ENCODE measurements around the gene NR3C1.
"Not testable (repeated sequence)": the region's sequence is repeated elsewhere in the genome, so short reads cannot be mapped to it uniquely, and the experiment has no call there.

DNA sequence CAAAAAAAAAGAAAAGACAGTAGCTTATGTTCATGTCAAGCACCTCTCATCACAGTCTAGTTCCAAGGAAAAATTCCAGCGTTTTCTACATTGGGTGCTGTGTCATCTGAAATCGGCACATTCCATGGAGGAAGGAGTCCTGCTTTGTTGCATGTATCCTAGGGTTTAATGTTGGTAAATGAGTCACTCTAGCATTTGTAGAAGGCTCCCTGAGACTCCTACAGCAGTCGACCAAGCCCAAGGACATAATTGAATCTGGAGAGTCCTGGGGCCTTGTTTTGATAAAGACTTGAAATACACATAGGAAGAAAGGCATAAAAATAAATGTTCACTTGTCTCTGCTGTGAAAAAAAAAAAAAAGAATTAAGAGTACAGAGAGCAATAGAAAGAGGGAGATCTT, 69.1 kb downstream of the NR3C1 start:
- TF ChIP-seq, protein P1, sequence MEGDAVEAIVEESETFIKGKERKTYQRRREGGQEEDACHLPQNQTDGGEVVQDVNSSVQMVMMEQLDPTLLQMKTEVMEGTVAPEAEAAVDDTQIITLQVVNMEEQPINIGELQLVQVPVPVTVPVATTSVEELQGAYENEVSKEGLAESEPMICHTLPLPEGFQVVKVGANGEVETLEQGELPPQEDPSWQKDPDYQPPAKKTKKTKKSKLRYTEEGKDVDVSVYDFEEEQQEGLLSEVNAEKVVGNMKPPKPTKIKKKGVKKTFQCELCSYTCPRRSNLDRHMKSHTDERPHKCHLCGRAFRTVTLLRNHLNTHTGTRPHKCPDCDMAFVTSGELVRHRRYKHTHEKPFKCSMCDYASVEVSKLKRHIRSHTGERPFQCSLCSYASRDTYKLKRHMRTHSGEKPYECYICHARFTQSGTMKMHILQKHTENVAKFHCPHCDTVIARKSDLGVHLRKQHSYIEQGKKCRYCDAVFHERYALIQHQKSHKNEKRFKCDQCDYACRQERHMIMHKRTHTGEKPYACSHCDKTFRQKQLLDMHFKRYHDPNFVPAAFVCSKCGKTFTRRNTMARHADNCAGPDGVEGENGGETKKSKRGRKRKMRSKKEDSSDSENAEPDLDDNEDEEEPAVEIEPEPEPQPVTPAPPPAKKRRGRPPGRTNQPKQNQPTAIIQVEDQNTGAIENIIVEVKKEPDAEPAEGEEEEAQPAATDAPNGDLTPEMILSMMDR (optimal IDR thresholded peaks at IDR 0.05 in 1 of 3, IDR thresholded peaks at IDR 0.05 in 1 of 3, conservative IDR thresholded peaks at IDR 0.05 in 1 of 3; ENCODE audit: extremely low read depth in 1 of 3, insufficient read depth in 2 of 3, low read length in 3 of 3): not testable (repeated sequence)
- TF ChIP-seq EZH2 (IDR thresholded peaks at IDR 0.05; ENCODE audit: low read length): not testable (repeated sequence)

Data from keratinocyte (primary cell).